NCI-H2081 treated with DMSO at 0.1 percent for 48 hours (cell line): ENCODE results near the gene SLC22A5.
"Not testable (repeated sequence)": the region's sequence is repeated elsewhere in the genome, so short reads cannot be mapped to it uniquely, and the experiment has no call there.

Experiments used
- DNase-seq: peaks from one replicate; lab custom pipeline; 2025; lab: John Stamatoyannopoulos, UW

SLC22A5 gene

DNA sequence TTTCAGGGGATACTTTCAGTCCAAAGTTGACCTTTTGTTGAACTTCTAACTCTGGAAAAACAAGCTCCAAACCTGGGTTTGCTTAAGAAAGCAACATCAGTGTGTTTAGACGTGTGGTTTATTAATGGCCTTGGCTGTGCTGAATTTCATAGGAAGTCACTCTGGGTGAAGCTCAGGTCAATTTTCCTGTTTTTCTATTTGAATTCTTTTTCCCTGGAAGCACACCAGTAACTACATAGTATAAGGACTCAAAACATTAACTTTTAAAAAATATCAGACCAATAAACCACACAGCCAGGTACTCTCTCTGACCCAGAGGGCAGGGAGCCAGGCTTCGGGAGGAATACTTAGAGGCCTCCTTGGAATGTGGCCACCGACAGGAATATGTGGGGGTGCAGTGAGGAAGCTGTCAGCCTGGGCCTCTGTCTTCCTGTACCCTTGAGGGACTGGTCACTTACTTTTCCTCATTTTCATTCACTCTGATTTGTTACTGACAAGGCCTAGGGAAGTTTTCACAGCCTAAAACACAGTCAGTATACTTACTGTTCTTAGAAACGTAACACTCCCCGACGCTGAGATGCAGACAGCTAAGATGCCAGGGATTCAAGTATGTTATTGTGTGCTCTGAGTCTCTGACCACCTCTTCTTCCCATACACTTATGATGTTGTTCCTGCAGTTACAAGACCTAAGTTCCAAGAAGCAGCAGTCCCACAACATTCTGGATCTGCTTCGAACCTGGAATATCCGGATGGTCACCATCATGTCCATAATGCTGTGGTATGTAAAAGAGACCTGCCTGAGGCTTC is 18.9 kb downstream of the SLC22A5 start:
- no peak for DNase-seq

DNA sequence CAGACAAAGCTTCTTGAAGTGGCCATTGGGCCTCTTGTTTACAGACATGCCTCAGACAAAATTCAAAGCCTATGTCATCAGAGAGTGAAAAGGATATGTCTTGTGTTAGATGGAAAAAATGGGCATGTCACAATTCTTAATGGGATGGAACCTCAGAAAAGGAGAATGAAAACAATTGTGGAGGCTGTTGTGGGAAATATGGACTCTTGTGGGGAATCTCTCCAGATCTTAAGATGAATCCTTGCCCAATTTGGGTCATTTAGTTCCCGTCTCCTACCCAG is 19.5 kb downstream of the SLC22A5 start:
- DNase-seq = no peak

GRCh38 chr5:132389585-132390286 is 20.2 kb downstream of the SLC22A5 start:
- DNase-seq = no peak

GRCh38 chr5:132391247-132391646 is 21.7 kb downstream of the SLC22A5 start:
- DNase-seq = no peak

DNA sequence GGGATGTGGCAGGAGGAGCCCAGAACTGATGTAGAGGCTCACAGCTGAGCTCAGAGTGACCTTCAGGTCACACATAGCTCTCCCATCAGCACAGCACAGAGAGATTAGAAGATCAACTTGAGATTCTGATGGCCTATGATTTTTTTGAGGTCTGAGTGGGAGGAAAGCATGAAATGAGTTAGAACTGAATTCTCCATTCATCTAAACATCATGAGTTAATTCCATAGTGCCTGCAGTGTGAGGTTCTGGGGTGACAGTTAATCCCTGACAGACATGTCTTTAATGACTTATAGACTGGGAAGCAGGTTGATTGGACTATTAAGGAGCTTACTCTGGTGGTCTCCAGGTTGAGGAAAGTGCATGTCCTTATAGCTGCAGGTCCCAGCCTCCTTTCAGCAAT is 22.4 kb downstream of the SLC22A5 start:
- DNase-seq = no peak

- no peak for DNase-seq
Measured at GRCh38 chr5:132392411-132392810, 22.9 kb downstream of the SLC22A5 start.

DNA sequence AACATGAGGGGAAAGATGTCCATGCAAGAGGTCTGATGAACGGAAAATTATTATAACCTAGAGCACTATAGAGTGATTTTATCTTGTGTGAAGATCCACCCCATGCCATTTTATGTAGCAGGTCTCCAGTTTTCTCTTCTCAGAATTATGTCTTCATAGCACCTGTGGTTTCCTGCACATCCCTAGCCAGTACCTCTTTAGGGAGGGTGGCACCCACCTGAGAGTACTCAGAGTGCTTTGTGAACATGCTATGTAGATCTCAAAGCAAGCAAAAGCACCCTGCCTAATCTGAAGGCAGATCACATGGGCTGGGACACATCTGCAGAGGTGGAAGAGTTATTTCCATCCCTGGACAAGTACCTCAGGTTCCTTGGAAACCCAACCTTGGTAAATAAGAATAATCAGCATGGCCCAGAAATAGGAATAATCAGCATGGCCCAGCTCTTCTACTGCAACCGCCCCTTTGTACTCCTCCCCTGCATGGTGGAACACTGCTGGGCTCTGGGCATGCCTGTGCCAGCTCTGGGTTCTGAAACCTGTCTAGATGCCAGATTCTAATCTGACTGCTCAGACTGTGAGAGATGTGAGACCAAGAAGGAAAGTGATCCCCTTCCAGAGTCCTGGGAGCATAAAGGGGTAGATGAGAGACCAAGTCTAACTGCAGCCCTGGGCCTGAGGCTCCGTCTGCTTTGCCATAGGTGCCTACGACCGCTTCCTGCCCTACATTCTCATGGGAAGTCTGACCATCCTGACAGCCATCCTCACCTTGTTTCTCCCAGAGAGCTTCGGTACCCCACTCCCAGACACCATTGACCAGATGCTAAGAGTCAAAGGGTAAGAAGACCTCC is 23.7 kb downstream of the SLC22A5 start:
- no peak for DNase-seq

- DNase-seq = no peak
Measured at GRCh38 chr5:132394667-132395259, 25.3 kb downstream of the SLC22A5 start.

DNA sequence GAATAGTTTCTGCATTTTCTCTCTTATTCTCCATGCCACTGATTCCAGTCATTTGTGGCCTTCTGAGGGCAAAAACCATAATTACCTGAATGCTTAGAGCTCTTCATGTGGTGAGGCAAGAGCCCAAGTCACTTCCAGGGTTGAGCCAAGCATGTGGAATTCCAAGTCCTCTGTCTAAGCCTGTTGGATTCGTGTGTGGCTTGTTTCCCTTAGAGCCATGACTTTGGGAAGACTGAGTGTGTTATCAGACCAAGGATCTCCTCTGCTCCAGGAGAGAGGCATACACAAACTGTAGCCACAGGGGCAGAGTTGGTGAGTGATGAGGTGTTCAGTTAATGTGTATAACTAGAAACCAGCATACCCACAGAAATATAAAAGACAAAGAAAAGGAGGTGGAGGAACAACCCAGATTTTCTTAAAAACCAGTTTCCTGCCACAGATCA is 27.1 kb downstream of the SLC22A5 start:
- DNase-seq = no peak

GRCh38 chr5:132397224-132397623 is 27.7 kb downstream of the SLC22A5 start:
- DNase-seq = no peak

DNA sequence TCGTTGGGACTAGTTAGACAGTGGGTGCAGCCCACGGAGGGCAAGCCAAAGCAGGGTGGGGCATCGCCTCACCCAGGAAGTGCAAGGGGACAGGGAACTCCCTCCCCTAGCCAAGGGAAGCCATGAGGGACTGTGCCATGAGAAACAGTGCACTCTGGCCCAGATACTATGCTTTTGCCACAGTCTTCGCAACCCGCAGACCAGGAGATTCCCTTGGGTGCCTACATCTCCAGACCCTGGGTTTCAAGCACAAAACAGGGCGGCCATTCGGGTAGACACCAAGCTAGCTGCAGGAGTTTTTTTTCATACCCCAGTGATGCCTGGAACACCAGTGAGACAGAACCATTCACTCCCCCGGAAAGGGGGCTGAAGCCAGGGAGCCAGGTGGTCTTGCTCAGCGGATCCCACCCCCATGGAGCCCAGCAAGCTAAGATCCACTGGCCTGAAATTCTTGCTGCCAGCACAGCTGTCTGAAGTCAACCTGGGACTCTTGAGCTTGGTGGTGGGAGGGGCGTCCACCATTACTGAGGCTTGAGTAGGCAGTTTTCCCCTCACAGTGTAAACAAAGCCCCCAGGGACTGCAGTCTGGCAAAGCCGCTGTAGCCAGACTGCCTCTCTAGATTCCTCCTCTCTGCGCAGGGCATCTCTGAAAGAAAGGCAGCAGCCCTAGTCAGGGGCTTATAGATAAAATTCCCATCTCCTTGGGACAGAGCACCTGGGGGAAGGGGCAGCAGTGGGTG is 28.6 kb downstream of the SLC22A5 start:
- not testable (repeated sequence) for DNase-seq

GRCh38 chr5:132404041-132404440 is 34.5 kb downstream of the SLC22A5 start:
- DNase-seq = not testable (repeated sequence)

- no peak for DNase-seq
Measured at GRCh38 chr5:132405646-132406045, 36.1 kb downstream of the SLC22A5 start.

- DNase-seq = no peak
Measured at GRCh38 chr5:132406144-132406783, 36.8 kb downstream of the SLC22A5 start.

DNA sequence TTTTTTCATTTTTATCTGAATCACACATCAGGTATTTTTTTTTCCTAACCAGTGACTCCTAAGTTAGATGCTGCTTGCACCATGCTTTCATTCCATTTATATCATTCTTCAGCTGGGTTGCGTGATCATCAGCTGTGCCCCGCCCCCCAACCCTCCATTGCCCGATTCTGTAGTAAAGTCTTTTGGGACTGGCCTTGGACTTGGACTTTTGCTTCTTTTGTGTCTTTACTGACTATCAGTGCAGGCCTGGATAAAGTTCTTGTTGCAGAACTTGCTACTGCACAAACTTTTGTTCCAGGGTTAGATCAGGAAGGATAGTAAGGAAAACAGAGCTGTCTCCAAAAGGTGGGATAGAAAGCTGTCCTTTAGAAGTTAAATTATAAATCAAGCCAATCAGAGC is 38.5 kb downstream of the SLC22A5 start:
- no peak for DNase-seq

GRCh38 chr5:132408456-132408855 is 38.9 kb downstream of the SLC22A5 start:
- no peak for DNase-seq

DNA sequence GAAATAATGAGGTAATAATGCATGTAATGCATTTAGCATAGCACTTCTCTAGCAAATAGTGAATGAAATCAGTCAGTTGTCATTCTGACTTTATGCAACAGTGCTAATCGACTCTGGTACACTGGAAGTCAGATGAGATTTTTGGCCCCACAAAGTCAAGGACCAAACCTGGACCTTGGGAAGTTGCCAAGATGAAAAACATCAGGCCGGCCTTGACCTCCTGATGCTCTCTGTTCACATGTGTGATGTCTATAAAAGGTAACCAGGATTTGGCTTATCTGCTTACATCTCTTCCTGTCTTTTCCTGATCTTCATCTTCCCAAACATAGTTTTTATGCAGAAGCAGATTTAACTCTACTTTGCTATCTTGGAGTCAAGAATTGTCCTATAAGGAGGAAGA is 39.5 kb downstream of the SLC22A5 start:
- no peak for DNase-seq

GRCh38 chr5:132410451-132411303 is 41.2 kb downstream of the SLC22A5 start:
- no peak for DNase-seq

- no peak for DNase-seq
Measured at GRCh38 chr5:132411304-132412013, 41.9 kb downstream of the SLC22A5 start.

GRCh38 chr5:132413567-132413966 is 44.1 kb downstream of the SLC22A5 start:
- DNase-seq = no peak
